ENCODE data around the gene DCC.

- TF ChIP-seq EZH2 (IDR thresholded peaks at IDR 0.05; ENCODE audit: low read length, missing control alignments) (no peak), CTCF (conservative IDR thresholded peaks at IDR 0.05 in 1 of 2, IDR thresholded peaks at IDR 0.05 in 1 of 2; ENCODE audit: low read depth in 1 of 2, low read length in 2 of 2) (no peak)
Measured at GRCh38 chr18:52489396-52490306, 149.7 kb downstream of the DCC start.

Measured in fibroblast of lung (primary cell).